ENCODE data around the gene PTPRJ. TPM values are rescaled to one million over a fixed set of nuclear protein-coding genes. Genes with fewer than 3 reads are reported as not detected.

The PTPRJ gene
- total RNA-seq (2014; rRNA removed; shearing (Covaris generic)), result 26.9 and 34.6 TPM in 2 replicates

GRCh38 chr11:47980088-47980906 lies at the start of gene PTPRJ:
TSS of gene PTPRJ (plus strand) at chr11:47980559. CDS start at chr11:47980913, 354 bp downstream.

DNA sequence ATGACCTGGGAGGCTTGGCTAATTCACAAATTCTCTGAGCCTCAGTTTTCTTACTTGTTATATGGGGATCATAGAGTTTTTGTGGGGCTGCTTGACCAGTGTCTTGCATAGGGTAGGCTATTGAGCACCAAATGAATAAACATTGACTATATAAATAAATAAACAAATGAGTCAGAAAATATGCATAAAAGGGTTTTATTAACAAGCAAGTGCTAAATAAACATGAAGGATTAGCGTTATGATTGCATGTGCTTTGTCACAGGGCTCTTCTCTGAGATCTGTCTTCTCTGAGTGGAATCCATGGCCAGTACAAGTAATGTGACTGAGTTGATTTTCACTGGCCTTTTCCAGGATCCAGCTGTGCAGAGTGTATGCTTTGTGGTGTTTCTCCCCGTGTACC lies 236.2 kb downstream of the PTPRJ start, which contains the start of gene OR4B1:
TSS of gene OR4B1 (plus strand) at position 301 of the 400 bp plus-strand sequence. CDS start at position 301, 0 bp downstream.

Small RNAs within 50 kb of the gene (small RNA-seq; reads per million reads assigned to genes)
- gene MIR3161, result not detected

Other genes starting within 250 kb of the PTPRJ start
- gene FNBP4, start 213.2 kb upstream of the PTPRJ start, total RNA-seq (2014; rRNA removed; shearing (Covaris generic)), result 57.5 and 59.6 TPM in 2 replicates
- gene NUP160, start 132.2 kb upstream of the PTPRJ start, total RNA-seq (2014; rRNA removed; shearing (Covaris generic)), result 36.7 and 37.8 TPM in 2 replicates
- gene OR4B1, start 236.3 kb downstream of the PTPRJ start, total RNA-seq (2014; rRNA removed; shearing (Covaris generic)), result not detected in 2 replicates